A673 (cell line): ENCODE data around the gene TIMM10B. TPM values are rescaled to one million over a fixed set of nuclear protein-coding genes. Genes with fewer than 3 reads are reported as not detected.

Source experiments
- BruUV-seq: library from RNA; stranded (reverse); fragments of 400-500 nt; replicated peaks from 2 replicates; lab custom pipeline; 2021; lab: Mats Ljungman, UMichigan
- CTCF ChIA-PET: fragments of 300-600 bp; sonication (Branson Sonifier 250); formaldehyde crosslinking; loops from one replicate; lab custom pipeline; 2022; ENCODE audit warnings: antibody characterized with exemption; lab: Charles Lee
- POLR2A ChIA-PET: fragments of 300-600 bp; sonication (Branson Sonifier 250); formaldehyde crosslinking; loops from one replicate; lab custom pipeline; 2022; ENCODE audit warnings: antibody characterized with exemption; ENCODE audit not compliant: low non-redundant PET; lab: Charles Lee
- DNase-seq: peaks from one replicate; pipeline ENCODE4 v3.0.0-alpha.2; 2015; ENCODE audit warnings: low spot score
- H3K27ac ChIP-seq: fragments of 200-600 bp; sonication (generic); 2 replicates; pipeline ENCODE4 v1.5.1; 2016; ENCODE audit warnings: mixed run types, low read depth, mild to moderate bottlenecking, mixed read lengths, antibody characterized with exemption, low read length; ENCODE audit not compliant: poor library complexity, severe bottlenecking
- H3K27me3 ChIP-seq: fragments of 200-600 bp; sonication (generic); replicated peaks from 2 replicates; pipeline ENCODE4 v1.6.1; 2017; ENCODE audit warnings: mixed run types, low read depth, mild to moderate bottlenecking, mixed read lengths, antibody characterized with exemption, low read length; ENCODE audit not compliant: insufficient read depth, poor library complexity
- H3K36me3 ChIP-seq: fragments of 200-600 bp; sonication (generic); 2 replicates; pipeline ENCODE4 v1.6.1; 2016; ENCODE audit warnings: mixed run types, mild to moderate bottlenecking, mixed read lengths, antibody characterized with exemption, low read length; ENCODE audit not compliant: insufficient read depth, poor library complexity, severe bottlenecking
- H3K4me1 ChIP-seq: fragments of 200-600 bp; sonication (generic); 2 replicates; pipeline ENCODE4 v1.6.1; 2017; ENCODE audit warnings: mixed run types, mild to moderate bottlenecking, mixed read lengths, antibody characterized with exemption, low read length; ENCODE audit not compliant: insufficient read depth, poor library complexity, severe bottlenecking
- H3K4me3 ChIP-seq: fragments of 200-600 bp; sonication (generic); 2 replicates; pipeline ENCODE4 v1.5.1; 2016; ENCODE audit warnings: low read depth, mixed run types, mild to moderate bottlenecking, mixed read lengths, low read length; ENCODE audit not compliant: poor library complexity, severe bottlenecking
- H3K9me3 ChIP-seq: fragments of 200-600 bp; sonication (generic); 2 replicates; pipeline ENCODE4 v1.6.1; 2016; ENCODE audit warnings: mixed run types, low read depth, mild to moderate bottlenecking, mixed read lengths, antibody characterized with exemption, low read length; ENCODE audit not compliant: poor library complexity, severe bottlenecking
- EZH2 ChIP-seq: fragments of 200-600 bp; sonication (generic); IDR thresholded peaks from 2 replicates; pipeline ENCODE4 v1.6.1; 2017; ENCODE audit warnings: borderline replicate concordance, low read depth, mild to moderate bottlenecking, mixed read lengths, antibody characterized with exemption, low read length; ENCODE audit not compliant: poor library complexity, severe bottlenecking
- intact Hi-C: fragments of 100-400 bp; cut with micrococcal nuclease; formaldehyde crosslinking; loops from one replicate; pipeline ENCODE4 v1.10.0; 2022; ENCODE audit not compliant: unreplicated experiment
- total RNA-seq: library from RNA; stranded (reverse); gene quantifications from 2 replicates; pipeline ENCODE4 v1.2.3, GENCODE V29; 2021
- TF ChIP-seq, protein P1 (sequence below): fragments of 300-800, 200-600 bp; sonication (generic); conservative IDR thresholded peaks from 2 replicates; pipeline ENCODE4 v1.5.1; 2017; ENCODE audit warnings: low read depth, mild to moderate bottlenecking, antibody characterized with exemption, low read length, moderate library complexity, mixed read lengths

Gene TIMM10B
- total RNA-seq, 1 experiment from 2014 or later = 40.3 TPM

DNA sequence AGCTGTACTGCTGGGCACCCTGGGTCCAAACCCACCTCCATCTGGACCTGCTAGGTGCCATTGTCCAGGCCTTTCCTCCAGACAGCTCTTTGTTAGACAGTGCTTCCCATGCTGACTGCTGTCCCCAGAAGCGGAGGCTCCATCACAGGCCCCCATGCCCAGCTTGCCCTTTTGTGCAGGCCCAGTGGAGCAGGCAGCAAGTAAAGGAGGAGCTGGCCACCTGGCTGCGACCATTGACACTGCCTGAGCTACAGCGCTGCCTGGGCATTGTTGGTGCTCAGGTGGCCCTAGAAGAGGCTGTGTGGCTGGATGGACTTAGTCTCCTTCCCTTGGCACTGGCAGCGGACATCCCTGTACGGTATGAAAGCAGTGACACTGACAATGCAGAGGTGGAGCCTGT lies 17.2 kb downstream of the TIMM10B start:
- POLR2A ChIA-PET = interaction anchor here (0.6 kb wide), 1 partner anchor 8 kb away, joined by 3 read pairs; no protein-coding TSS in a partner anchor
- BruUV-seq = no TSS peak
- CTCF ChIA-PET = no interaction called here

DNA sequence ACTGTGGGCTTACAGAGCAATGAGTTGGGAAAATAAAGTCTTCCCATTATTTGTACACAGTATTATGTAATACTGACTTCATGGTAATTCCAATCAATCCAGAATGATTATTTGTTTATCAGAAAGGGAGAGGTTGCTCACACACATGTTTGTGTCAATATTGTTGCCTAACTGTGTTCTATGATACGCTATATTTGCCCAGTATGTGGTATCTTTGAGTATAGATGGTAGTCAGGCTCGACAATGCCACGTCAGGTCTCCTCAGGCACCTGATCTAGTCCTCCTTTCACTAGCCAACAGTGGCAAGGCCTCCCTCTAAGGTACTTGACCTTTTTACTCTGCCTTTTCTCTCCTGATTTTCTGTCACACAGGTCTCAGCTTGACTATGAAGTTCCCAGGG lies 21.1 kb downstream of the TIMM10B start:
- peaks cover 23% of the 10 kb centered on the region for H3K36me3 ChIP-seq
- H3K27me3 ChIP-seq = no peaks in the 10 kb centered on the region
- DNase-seq = no peak
- H3K27ac ChIP-seq = no peak overlapping the region
- ChIA-PET POLR2A (no interaction called here), CTCF (no interaction called here)
- no peak for TF ChIP-seq EZH2
- TF ChIP-seq, protein P1, sequence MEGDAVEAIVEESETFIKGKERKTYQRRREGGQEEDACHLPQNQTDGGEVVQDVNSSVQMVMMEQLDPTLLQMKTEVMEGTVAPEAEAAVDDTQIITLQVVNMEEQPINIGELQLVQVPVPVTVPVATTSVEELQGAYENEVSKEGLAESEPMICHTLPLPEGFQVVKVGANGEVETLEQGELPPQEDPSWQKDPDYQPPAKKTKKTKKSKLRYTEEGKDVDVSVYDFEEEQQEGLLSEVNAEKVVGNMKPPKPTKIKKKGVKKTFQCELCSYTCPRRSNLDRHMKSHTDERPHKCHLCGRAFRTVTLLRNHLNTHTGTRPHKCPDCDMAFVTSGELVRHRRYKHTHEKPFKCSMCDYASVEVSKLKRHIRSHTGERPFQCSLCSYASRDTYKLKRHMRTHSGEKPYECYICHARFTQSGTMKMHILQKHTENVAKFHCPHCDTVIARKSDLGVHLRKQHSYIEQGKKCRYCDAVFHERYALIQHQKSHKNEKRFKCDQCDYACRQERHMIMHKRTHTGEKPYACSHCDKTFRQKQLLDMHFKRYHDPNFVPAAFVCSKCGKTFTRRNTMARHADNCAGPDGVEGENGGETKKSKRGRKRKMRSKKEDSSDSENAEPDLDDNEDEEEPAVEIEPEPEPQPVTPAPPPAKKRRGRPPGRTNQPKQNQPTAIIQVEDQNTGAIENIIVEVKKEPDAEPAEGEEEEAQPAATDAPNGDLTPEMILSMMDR = no peak
- BruUV-seq = no TSS peak
- no peak overlapping the region for H3K4me3 ChIP-seq
- intact Hi-C loops = no loop called here
- H3K9me3 ChIP-seq = no peaks in the 10 kb centered on the region
- peaks cover 14% of the 10 kb centered on the region for H3K4me1 ChIP-seq

More for the DNA sequence above, 17.2 kb downstream of the TIMM10B start:
- intact Hi-C loops = no loop called here
- Histone ChIP-seq H3K9me3 (no peaks in the 10 kb centered on the region), H3K4me1 (no peaks in the 10 kb centered on the region), H3K27ac (no peak overlapping the region), H3K36me3 (peaks cover 18% of the 10 kb centered on the region), H3K27me3 (no peaks in the 10 kb centered on the region), H3K4me3 (no peak overlapping the region)
- no peak for DNase-seq
- no peak for TF ChIP-seq EZH2

DNA sequence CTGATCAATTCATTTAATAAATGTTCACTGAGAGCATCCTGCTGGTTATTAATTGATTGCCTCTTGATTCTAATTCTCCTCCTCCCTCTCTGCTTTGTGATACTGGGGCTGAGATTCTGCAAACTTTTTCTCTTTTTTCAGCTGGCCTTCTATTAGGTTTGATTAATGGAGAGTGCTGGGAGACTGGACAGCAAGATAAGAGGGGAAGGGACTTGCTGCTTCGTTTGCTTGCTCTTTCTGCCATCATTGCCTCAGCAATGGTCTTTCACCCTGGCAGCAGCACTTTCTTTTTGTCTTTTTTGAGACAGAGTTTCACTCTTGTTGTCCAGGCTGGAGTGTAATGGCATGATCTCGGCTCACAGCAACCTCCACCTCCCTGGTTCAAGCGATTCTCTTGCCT lies 22.9 kb downstream of the TIMM10B start:
- no peaks in the 10 kb centered on the region for H3K9me3 ChIP-seq
- peaks cover 23% of the 10 kb centered on the region for H3K36me3 ChIP-seq
- POLR2A ChIA-PET = no interaction called here
- H3K4me1 ChIP-seq = peaks cover 14% of the 10 kb centered on the region
- BruUV-seq = no TSS peak
- peak overlapping the region; percentile 47 for H3K27ac ChIP-seq
- TF ChIP-seq EZH2 = no peak
- TF ChIP-seq, protein P1 = no peak
- H3K4me3 ChIP-seq = no peak overlapping the region
- CTCF ChIA-PET = interaction anchor here (1.0 kb wide), 1 partner anchor 35 kb away, joined by 3 read pairs; no protein-coding TSS in a partner anchor
- H3K27me3 ChIP-seq = no peaks in the 10 kb centered on the region
- intact Hi-C loops = no loop called here
- DNase-seq = no peak
